ENCODE measurements around the gene TSPAN4. TPM values are rescaled to one million over a fixed set of nuclear protein-coding genes. Genes with fewer than 3 reads are reported as not detected.

TSPAN4 gene
- total and polyA plus RNA-seq, 4 donors = 16.5 to 38.1 (median 30.4) TPM

GRCh38 chr11:880447-880846, 37.8 kb downstream of the TSPAN4 start:
- TF ChIP-seq FOXA1 (IDR thresholded peaks at IDR 0.05) (no peak), HNF4G (IDR thresholded peaks at IDR 0.05) (no peak), ZBTB33 (IDR thresholded peaks at IDR 0.05) (no peak), RXRA (IDR thresholded peaks at IDR 0.05) (no peak), JUND (IDR thresholded peaks at IDR 0.05) (no peak), RAD21 (IDR thresholded peaks at IDR 0.05) (no peak), YY1 (IDR thresholded peaks at IDR 0.05) (no peak), NR2F2 (IDR thresholded peaks at IDR 0.05) (no peak), TAF1 (conservative IDR thresholded peaks at IDR 0.05) (no peak), SP1 (IDR thresholded peaks at IDR 0.05) (no peak), ATF3 (IDR thresholded peaks at IDR 0.05) (no peak), CTCF (IDR thresholded peaks at IDR 0.05; ENCODE audit: low read depth, low read length, missing input control) (no peak), HNF4A (conservative IDR thresholded peaks at IDR 0.05) (no peak), GABPA (IDR thresholded peaks at IDR 0.05 in 1 of 2, conservative IDR thresholded peaks at IDR 0.05 in 1 of 2) (no peak)
- TF ChIP-seq, protein P1, sequence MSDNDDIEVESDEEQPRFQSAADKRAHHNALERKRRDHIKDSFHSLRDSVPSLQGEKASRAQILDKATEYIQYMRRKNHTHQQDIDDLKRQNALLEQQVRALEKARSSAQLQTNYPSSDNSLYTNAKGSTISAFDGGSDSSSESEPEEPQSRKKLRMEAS (IDR thresholded peaks at IDR 0.05) = no peak
- TF ChIP-seq, protein P2, sequence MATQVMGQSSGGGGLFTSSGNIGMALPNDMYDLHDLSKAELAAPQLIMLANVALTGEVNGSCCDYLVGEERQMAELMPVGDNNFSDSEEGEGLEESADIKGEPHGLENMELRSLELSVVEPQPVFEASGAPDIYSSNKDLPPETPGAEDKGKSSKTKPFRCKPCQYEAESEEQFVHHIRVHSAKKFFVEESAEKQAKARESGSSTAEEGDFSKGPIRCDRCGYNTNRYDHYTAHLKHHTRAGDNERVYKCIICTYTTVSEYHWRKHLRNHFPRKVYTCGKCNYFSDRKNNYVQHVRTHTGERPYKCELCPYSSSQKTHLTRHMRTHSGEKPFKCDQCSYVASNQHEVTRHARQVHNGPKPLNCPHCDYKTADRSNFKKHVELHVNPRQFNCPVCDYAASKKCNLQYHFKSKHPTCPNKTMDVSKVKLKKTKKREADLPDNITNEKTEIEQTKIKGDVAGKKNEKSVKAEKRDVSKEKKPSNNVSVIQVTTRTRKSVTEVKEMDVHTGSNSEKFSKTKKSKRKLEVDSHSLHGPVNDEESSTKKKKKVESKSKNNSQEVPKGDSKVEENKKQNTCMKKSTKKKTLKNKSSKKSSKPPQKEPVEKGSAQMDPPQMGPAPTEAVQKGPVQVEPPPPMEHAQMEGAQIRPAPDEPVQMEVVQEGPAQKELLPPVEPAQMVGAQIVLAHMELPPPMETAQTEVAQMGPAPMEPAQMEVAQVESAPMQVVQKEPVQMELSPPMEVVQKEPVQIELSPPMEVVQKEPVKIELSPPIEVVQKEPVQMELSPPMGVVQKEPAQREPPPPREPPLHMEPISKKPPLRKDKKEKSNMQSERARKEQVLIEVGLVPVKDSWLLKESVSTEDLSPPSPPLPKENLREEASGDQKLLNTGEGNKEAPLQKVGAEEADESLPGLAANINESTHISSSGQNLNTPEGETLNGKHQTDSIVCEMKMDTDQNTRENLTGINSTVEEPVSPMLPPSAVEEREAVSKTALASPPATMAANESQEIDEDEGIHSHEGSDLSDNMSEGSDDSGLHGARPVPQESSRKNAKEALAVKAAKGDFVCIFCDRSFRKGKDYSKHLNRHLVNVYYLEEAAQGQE (IDR thresholded peaks at IDR 0.05) = no peak
- H3K4me3 ChIP-seq (ENCODE audit: low read depth in 1 of 3, low read length in 3 of 3) = no peak overlapping the region
- H3K36me3 ChIP-seq (ENCODE audit: control insufficient read depth in 4 of 4, insufficient read depth in 3 of 4, low read depth in 1 of 4, low read length in 3 of 4) = peaks cover 4 to 32% (median 12%) of the 10 kb centered on the region in 4 donors
- 90% methylated on average over 14 of the region's 14 CpGs for WGBS
- H3K27me3 ChIP-seq (ENCODE audit: control insufficient read depth in 4 of 4, insufficient read depth in 4 of 4, low read length in 3 of 4) = no peaks in the 10 kb centered on the region
- no peak for DNase-seq (ENCODE audit: low spot score)
- no peak overlapping the region for H3K27ac ChIP-seq (ENCODE audit: low read depth in 1 of 2, low read length in 2 of 2)
- H3K9me3 ChIP-seq (ENCODE audit: control insufficient read depth in 4 of 4, low read length in 3 of 4) = no peaks in the 10 kb centered on the region
- H3K9ac ChIP-seq (ENCODE audit: low read depth in 1 of 2, low read length in 2 of 2) = no peak overlapping the region
- H3K4me1 ChIP-seq (ENCODE audit: control insufficient read depth in 4 of 4, insufficient read depth in 4 of 4, low read length in 3 of 4) = peaks cover 3 to 10% (median 6%) of the 10 kb centered on the region in 4 donors

- no peaks in the 10 kb centered on the region for H3K27me3 ChIP-seq (ENCODE audit: control insufficient read depth in 4 of 4, insufficient read depth in 4 of 4, low read length in 3 of 4)
- no peak overlapping the region for H3K4me3 ChIP-seq (ENCODE audit: low read depth in 1 of 3, low read length in 3 of 3)
- no peak overlapping the region for H3K27ac ChIP-seq (ENCODE audit: low read depth in 1 of 2, low read length in 2 of 2)
- no peaks in the 10 kb centered on the region for H3K4me1 ChIP-seq (ENCODE audit: control insufficient read depth in 4 of 4, insufficient read depth in 4 of 4, low read length in 3 of 4)
- H3K9ac ChIP-seq (ENCODE audit: low read depth in 1 of 2, low read length in 2 of 2) = no peak overlapping the region
- H3K36me3 ChIP-seq (ENCODE audit: control insufficient read depth in 4 of 4, insufficient read depth in 3 of 4, low read depth in 1 of 4, low read length in 3 of 4) = peaks cover 8 to 39% (median 13%) of the 10 kb centered on the region in 4 donors
- 94% methylated on average over 14 of the region's 14 CpGs for WGBS
- no peak for DNase-seq (ENCODE audit: low spot score)
- H3K9me3 ChIP-seq (ENCODE audit: control insufficient read depth in 4 of 4, low read length in 3 of 4) = no peaks in the 10 kb centered on the region
- no peak for TF ChIP-seq RAD21 (IDR thresholded peaks at IDR 0.05)
- TF ChIP-seq FOXA2 (IDR thresholded peaks at IDR 0.05) = no peak
- TF ChIP-seq, protein P2 (IDR thresholded peaks at IDR 0.05) = no peak
- no peak for TF ChIP-seq YY1 (IDR thresholded peaks at IDR 0.05)
- no peak for TF ChIP-seq ATF3 (IDR thresholded peaks at IDR 0.05)
- no peak for TF ChIP-seq SP1 (IDR thresholded peaks at IDR 0.05)
- TF ChIP-seq NR2F2 (IDR thresholded peaks at IDR 0.05) = no peak
- TF ChIP-seq RXRA (IDR thresholded peaks at IDR 0.05) = no peak
- TF ChIP-seq HNF4G (IDR thresholded peaks at IDR 0.05) = no peak
- TF ChIP-seq GABPA (IDR thresholded peaks at IDR 0.05 in 1 of 2, conservative IDR thresholded peaks at IDR 0.05 in 1 of 2) = no peak
- TF ChIP-seq, protein P1 (IDR thresholded peaks at IDR 0.05) = no peak
- TF ChIP-seq FOXA1 (IDR thresholded peaks at IDR 0.05) = no peak
- no peak for TF ChIP-seq HNF4A (conservative IDR thresholded peaks at IDR 0.05)
- TF ChIP-seq TAF1 (conservative IDR thresholded peaks at IDR 0.05) = no peak
- no peak for TF ChIP-seq EGR1 (IDR thresholded peaks at IDR 0.05; ENCODE audit: low read depth in 2 of 2)
These were observed 39.9 kb downstream of the TSPAN4 start for GRCh38 chr11:882596-882995.
